GM12891 (cell line): ENCODE data around the gene VWA3B.

Source experiments
- POLR2A ChIP-seq: IDR thresholded peaks from 2 replicates; pipeline ENCODE4 v1.6.1; 2011; ENCODE audit warnings: low read depth, low read length, control low read depth
- POLR2AphosphoS5 ChIP-seq: IDR thresholded peaks from 2 replicates; pipeline ENCODE4 v1.6.1; 2011; ENCODE audit warnings: low read depth, low read length, control low read depth
- POU2F2 ChIP-seq: IDR thresholded peaks from 2 replicates; pipeline ENCODE4 v1.6.1; 2011; ENCODE audit warnings: low read depth, mild to moderate bottlenecking, control low read depth, low read length, moderate library complexity
- SPI1 ChIP-seq: IDR thresholded peaks from 2 replicates; pipeline ENCODE4 v1.6.1; 2011; ENCODE audit warnings: low read depth, low read length, control low read depth
- TAF1 ChIP-seq: IDR thresholded peaks from 2 replicates; pipeline ENCODE4 v1.6.1; 2011; ENCODE audit warnings: low read depth, low read length, control low read depth

DNA sequence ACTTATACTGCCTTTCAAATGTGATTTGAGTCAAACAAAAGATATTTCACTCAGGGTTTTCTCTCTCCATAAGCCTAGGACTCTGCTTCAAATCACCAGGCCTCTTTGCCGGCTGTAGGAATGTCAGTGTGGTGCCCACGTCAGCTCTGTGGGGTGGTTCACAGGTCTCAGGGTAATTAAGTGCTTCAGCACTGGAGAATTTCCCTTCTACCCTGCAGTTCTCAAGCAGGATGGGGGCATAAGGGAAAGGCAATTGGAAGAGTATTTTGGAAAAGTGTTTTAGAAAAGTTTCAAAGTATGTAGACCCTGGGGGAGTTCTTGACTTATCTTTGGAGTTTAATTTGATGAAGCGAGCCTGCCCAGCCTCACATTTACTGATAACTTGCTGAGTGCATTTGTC lies 268.9 kb downstream of the VWA3B start:
- TF ChIP-seq POLR2A (no peak), POLR2AphosphoS5 (no peak), TAF1 (no peak), SPI1 (no peak), POU2F2 (no peak)
